A673 (cell line): ENCODE data around the gene CDH23. TPM values are rescaled to one million over a fixed set of nuclear protein-coding genes. Genes with fewer than 3 reads are reported as not detected.

ENCODE experiments used
- BruUV-seq: library from RNA; stranded (reverse); fragments of 400-500 nt; replicated peaks from 2 replicates; lab custom pipeline; 2021; lab: Mats Ljungman, UMichigan
- CTCF ChIA-PET: fragments of 300-600 bp; sonication (Branson Sonifier 250); formaldehyde crosslinking; loops from one replicate; lab custom pipeline; 2022; ENCODE audit warnings: antibody characterized with exemption; lab: Charles Lee
- POLR2A ChIA-PET: fragments of 300-600 bp; sonication (Branson Sonifier 250); formaldehyde crosslinking; loops from one replicate; lab custom pipeline; 2022; ENCODE audit warnings: antibody characterized with exemption; ENCODE audit not compliant: low non-redundant PET; lab: Charles Lee
- DNase-seq: peaks from one replicate; pipeline ENCODE4 v3.0.0-alpha.2; 2015; ENCODE audit warnings: low spot score
- H3K27ac ChIP-seq: fragments of 200-600 bp; sonication (generic); 2 replicates; pipeline ENCODE4 v1.5.1; 2016; ENCODE audit warnings: mixed run types, low read depth, mild to moderate bottlenecking, mixed read lengths, antibody characterized with exemption, low read length; ENCODE audit not compliant: poor library complexity, severe bottlenecking
- H3K27me3 ChIP-seq: fragments of 200-600 bp; sonication (generic); replicated peaks from 2 replicates; pipeline ENCODE4 v1.6.1; 2017; ENCODE audit warnings: mixed run types, low read depth, mild to moderate bottlenecking, mixed read lengths, antibody characterized with exemption, low read length; ENCODE audit not compliant: insufficient read depth, poor library complexity
- H3K36me3 ChIP-seq: fragments of 200-600 bp; sonication (generic); 2 replicates; pipeline ENCODE4 v1.6.1; 2016; ENCODE audit warnings: mixed run types, mild to moderate bottlenecking, mixed read lengths, antibody characterized with exemption, low read length; ENCODE audit not compliant: insufficient read depth, poor library complexity, severe bottlenecking
- H3K4me1 ChIP-seq: fragments of 200-600 bp; sonication (generic); 2 replicates; pipeline ENCODE4 v1.6.1; 2017; ENCODE audit warnings: mixed run types, mild to moderate bottlenecking, mixed read lengths, antibody characterized with exemption, low read length; ENCODE audit not compliant: insufficient read depth, poor library complexity, severe bottlenecking
- H3K4me3 ChIP-seq: fragments of 200-600 bp; sonication (generic); 2 replicates; pipeline ENCODE4 v1.5.1; 2016; ENCODE audit warnings: low read depth, mixed run types, mild to moderate bottlenecking, mixed read lengths, low read length; ENCODE audit not compliant: poor library complexity, severe bottlenecking
- H3K9me3 ChIP-seq: fragments of 200-600 bp; sonication (generic); 2 replicates; pipeline ENCODE4 v1.6.1; 2016; ENCODE audit warnings: mixed run types, low read depth, mild to moderate bottlenecking, mixed read lengths, antibody characterized with exemption, low read length; ENCODE audit not compliant: poor library complexity, severe bottlenecking
- EZH2 ChIP-seq: fragments of 200-600 bp; sonication (generic); IDR thresholded peaks from 2 replicates; pipeline ENCODE4 v1.6.1; 2017; ENCODE audit warnings: borderline replicate concordance, low read depth, mild to moderate bottlenecking, mixed read lengths, antibody characterized with exemption, low read length; ENCODE audit not compliant: poor library complexity, severe bottlenecking
- intact Hi-C: fragments of 100-400 bp; cut with micrococcal nuclease; formaldehyde crosslinking; loops from one replicate; pipeline ENCODE4 v1.10.0; 2022; ENCODE audit not compliant: unreplicated experiment
- total RNA-seq: library from RNA; stranded (reverse); gene quantifications from 2 replicates; pipeline ENCODE4 v1.2.3, GENCODE V29; 2021
- TF ChIP-seq, protein P1 (sequence below): fragments of 300-800, 200-600 bp; sonication (generic); conservative IDR thresholded peaks from 2 replicates; pipeline ENCODE4 v1.5.1; 2017; ENCODE audit warnings: low read depth, mild to moderate bottlenecking, antibody characterized with exemption, low read length, moderate library complexity, mixed read lengths

CDH23 gene
- total RNA-seq, 1 experiment from 2014 or later, result 49.7 TPM

DNA sequence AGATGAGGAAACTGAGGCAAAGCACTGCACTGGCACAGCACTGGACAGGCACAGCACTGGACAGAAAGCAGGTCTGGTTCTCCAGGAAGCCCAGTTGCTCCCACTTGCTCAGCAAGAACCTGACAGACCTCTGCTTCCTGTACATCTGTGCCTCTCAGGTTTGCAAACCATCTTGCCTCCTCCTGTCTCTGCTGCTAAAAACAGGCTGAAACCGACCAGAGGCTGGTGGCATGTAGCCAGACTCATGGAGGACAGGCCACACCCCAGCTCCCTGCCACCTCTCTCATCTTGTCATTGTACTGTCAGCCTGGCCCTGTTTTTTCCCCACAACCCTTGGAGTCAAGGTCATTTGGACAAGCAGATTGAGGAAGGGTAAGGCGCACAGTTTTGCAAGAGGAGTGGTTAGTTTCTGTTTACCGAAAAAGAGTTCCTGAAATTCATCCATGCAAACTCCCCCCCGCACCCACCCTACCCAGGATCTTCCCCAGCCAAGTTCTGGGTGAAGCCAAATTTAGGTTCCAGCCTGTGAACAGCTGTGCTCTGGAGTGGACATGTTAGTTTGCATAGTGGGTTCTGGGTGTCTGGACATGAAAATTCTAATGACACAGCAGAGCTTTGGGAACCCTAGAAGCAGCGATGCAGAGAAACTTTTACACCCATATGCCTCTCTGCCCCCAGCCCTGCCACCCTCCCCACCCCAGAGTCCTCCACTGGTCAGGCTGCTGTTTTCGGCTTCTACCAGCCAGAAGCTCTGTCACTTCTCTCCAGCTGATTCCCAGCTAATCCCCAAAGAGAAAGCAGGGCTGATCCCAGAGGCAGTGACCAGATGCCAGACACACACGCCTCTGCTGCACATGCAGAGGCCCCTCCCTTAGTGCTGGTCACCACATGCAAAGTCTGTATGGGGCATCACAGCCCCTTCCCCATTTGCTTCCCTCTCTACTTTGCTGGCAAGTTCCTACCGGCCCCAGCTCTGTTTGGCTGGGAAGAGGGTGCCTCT, 331.3 kb downstream of the CDH23 start:
- ChIA-PET CTCF (no interaction called here), POLR2A (no interaction called here)
- Histone ChIP-seq H3K9me3 (no peaks in the 10 kb centered on the region), H3K4me1 (peaks cover 5% of the 10 kb centered on the region), H3K4me3 (no peak overlapping the region), H3K27me3 (no peaks in the 10 kb centered on the region), H3K36me3 (no peaks in the 10 kb centered on the region), H3K27ac (no peak overlapping the region)
- DNase-seq, result no peak
- intact Hi-C loops, result no loop called here
- TF ChIP-seq, protein P1, sequence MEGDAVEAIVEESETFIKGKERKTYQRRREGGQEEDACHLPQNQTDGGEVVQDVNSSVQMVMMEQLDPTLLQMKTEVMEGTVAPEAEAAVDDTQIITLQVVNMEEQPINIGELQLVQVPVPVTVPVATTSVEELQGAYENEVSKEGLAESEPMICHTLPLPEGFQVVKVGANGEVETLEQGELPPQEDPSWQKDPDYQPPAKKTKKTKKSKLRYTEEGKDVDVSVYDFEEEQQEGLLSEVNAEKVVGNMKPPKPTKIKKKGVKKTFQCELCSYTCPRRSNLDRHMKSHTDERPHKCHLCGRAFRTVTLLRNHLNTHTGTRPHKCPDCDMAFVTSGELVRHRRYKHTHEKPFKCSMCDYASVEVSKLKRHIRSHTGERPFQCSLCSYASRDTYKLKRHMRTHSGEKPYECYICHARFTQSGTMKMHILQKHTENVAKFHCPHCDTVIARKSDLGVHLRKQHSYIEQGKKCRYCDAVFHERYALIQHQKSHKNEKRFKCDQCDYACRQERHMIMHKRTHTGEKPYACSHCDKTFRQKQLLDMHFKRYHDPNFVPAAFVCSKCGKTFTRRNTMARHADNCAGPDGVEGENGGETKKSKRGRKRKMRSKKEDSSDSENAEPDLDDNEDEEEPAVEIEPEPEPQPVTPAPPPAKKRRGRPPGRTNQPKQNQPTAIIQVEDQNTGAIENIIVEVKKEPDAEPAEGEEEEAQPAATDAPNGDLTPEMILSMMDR, result no peak
- no peak for TF ChIP-seq EZH2
- BruUV-seq, result no TSS peak

DNA sequence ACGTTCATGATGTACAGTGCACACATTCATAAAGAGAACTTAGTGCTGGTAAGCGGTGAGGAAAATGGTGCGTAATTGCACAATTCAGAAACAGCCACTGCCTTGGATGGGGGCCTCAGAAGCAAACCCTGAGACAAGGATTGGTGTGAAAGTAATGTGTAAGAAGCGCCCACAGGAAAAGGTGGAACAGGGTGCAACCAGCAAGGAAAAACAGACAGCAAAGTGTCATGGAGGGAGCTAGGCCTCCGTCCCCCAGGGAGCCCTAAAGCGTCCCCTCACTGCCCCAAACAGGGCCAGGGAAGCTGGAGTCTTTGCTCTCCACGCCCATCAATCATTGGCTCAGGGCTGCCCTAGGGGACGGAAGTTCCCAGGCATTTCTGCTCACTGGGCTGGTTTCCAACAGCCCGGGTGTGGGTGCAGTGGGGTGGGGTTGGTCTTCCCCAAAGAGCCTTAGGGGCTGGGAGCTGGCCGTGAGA, 332.5 kb downstream of the CDH23 start:
- Histone ChIP-seq H3K4me1 (peaks cover 5% of the 10 kb centered on the region), H3K27ac (no peak overlapping the region), H3K36me3 (no peaks in the 10 kb centered on the region), H3K27me3 (no peaks in the 10 kb centered on the region), H3K9me3 (no peaks in the 10 kb centered on the region), H3K4me3 (no peak overlapping the region)
- TF ChIP-seq, protein P1, result no peak
- TF ChIP-seq EZH2, result no peak
- ChIA-PET POLR2A (no interaction called here), CTCF (no interaction called here)
- DNase-seq, result peak; percentile 44
- intact Hi-C loops, result no loop called here
- no TSS peak for BruUV-seq

DNA sequence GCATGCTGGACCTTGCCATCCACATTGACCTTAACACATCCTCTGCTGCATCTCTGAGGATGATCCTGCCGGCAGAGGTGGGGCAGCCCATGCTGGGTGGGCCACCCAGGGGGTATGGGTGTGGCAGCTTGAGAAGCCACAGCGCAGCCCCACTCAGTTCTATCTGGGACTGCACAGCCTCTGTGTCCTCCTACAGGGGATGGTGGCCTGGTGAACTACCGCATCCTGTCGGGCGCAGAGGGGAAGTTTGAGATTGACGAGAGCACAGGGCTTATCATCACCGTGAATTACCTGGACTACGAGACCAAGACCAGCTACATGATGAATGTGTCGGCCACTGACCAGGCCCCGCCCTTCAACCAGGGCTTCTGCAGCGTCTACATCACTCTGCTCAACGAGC, 335.1 kb downstream of the CDH23 start:
- Histone ChIP-seq H3K4me1 (peaks cover 5% of the 10 kb centered on the region), H3K4me3 (no peak overlapping the region), H3K27me3 (no peaks in the 10 kb centered on the region), H3K27ac (no peak overlapping the region), H3K36me3 (no peaks in the 10 kb centered on the region), H3K9me3 (no peaks in the 10 kb centered on the region)
- TF ChIP-seq, protein P1, result no peak
- no peak for TF ChIP-seq EZH2
- BruUV-seq, result no TSS peak
- no peak for DNase-seq
- intact Hi-C loops, result no loop called here
- POLR2A ChIA-PET, result no interaction called here
- CTCF ChIA-PET, result no interaction called here
